Muscle layer of duodenum (tissue), 2 donors: ENCODE measurements around the gene NBPF12.
"Not testable (repeated sequence)": the region's sequence is repeated elsewhere in the genome, so short reads cannot be mapped to it uniquely, and the experiment has no call there.

Experiments used
- H3K27ac ChIP-seq: one replicate; pipeline ENCODE4 v1.7.0; 2013; ENCODE audit warnings: mild to moderate bottlenecking, low read length
- H3K27me3 ChIP-seq: one replicate; pipeline ENCODE4 v1.7.0; 2013; ENCODE audit warnings: low read depth, mild to moderate bottlenecking, control low read depth, low read length
- H3K36me3 ChIP-seq, 2 donors: one replicate each; pipeline ENCODE4 v1.7.0; 2013; ENCODE audit warnings: low read length in 2 of 2, control low read depth in 1 of 2, mild to moderate bottlenecking in 1 of 2; ENCODE audit not compliant: insufficient read depth in 2 of 2, control insufficient read depth in 1 of 2
- H3K4me1 ChIP-seq, 2 donors: one replicate each; pipeline ENCODE4 v1.7.0; 2013; ENCODE audit warnings: low read length in 2 of 2, mild to moderate bottlenecking in 2 of 2, control low read depth in 1 of 2, moderate library complexity in 1 of 2; ENCODE audit not compliant: insufficient read depth in 2 of 2, control insufficient read depth in 1 of 2
- H3K4me3 ChIP-seq, 2 donors: one replicate each; pipeline ENCODE4 v1.7.0; 2013; ENCODE audit warnings: low read length in 2 of 2, low read depth in 1 of 2, mild to moderate bottlenecking in 1 of 2
- H3K9me3 ChIP-seq, 2 donors: one replicate each; pipeline ENCODE4 v1.7.0; 2013; ENCODE audit warnings: low read length in 2 of 2, control low read depth in 1 of 2, mild to moderate bottlenecking in 1 of 2; ENCODE audit not compliant: control insufficient read depth in 1 of 2
- donor health status: healthy.

NBPF12 gene

GRCh38 chr1:146989455-146989854 lies 51.3 kb downstream of the NBPF12 start:
- H3K4me3 ChIP-seq, H3K27ac ChIP-seq, H3K4me1 ChIP-seq, H3K9me3 ChIP-seq, H3K36me3 ChIP-seq, H3K27me3 ChIP-seq: not testable (repeated sequence)

DNA sequence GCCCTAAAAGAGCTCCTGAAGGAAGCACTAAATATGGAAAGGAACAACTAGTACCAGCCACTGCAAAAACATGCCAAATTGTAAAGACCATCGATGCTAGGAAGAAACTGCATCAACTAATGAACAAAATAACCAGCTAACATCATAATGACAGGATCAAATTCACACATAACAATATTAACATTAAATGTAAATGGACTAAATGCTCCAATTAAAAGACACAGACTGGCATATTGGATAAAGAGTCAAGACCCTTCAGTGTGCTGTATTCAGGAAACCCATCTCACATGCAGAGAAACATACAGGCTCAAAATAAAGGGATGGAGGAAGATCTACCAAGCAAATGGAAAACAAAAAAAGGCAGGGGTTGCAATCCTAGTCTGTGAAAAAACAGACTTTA lies 70.4 kb downstream of the NBPF12 start:
- not testable (repeated sequence) for H3K36me3 ChIP-seq, H3K4me3 ChIP-seq, H3K27ac ChIP-seq, H3K27me3 ChIP-seq, H3K9me3 ChIP-seq, H3K4me1 ChIP-seq

DNA sequence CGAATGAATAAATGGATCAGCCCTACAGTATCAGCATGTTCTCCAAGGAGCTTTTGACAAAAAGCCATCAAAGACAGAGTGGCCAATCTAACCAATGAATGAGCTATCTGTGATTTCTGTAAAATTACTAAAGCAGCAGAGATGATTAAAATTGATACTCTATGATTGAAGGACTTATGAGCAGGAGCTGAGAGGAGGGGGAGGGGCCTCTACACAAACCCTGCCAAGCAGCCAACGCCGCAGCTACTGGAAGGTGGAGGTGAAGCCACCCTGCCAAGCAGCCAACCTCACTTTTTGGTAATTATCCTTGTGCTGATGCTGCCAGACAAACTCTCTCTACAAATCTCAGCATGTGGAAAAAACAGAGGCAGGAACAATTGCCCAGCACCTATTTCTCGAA lies 88.9 kb downstream of the NBPF12 start:
- not testable (repeated sequence) for H3K27me3 ChIP-seq, H3K27ac ChIP-seq, H3K36me3 ChIP-seq, H3K9me3 ChIP-seq, H3K4me1 ChIP-seq, H3K4me3 ChIP-seq

DNA sequence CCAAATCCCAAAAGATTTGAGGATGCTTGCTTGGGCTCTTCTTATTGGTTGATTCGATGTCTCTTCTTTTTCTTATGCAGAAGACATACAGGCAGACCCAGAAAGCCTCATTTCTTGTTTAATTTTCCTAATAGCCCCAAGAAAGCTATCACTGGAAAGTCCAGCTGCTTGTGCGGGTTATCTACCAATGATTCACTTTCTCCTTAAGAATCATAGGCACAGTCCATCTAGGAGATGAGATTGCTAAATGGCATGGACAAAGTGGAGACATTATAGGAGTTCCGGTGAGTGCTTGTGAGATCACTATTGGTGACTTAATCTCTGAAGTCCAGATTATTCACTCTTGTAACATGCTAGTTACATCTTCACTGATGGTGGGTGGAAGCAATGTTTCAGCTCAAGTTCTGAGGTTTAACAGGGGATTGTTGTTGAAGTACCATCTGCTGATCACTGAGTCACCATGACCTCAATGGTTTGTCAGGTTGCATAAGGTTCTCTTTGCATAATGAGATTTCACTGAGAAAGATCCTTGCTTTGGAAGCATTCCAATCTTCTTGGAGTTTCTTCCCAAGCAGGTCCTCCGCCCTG lies 92.0 kb downstream of the NBPF12 start:
- not testable (repeated sequence) for H3K27ac ChIP-seq, H3K4me1 ChIP-seq, H3K36me3 ChIP-seq, H3K4me3 ChIP-seq, H3K27me3 ChIP-seq, H3K9me3 ChIP-seq

GRCh38 chr1:147039916-147040315 lies 101.8 kb downstream of the NBPF12 start:
- Histone ChIP-seq H3K27me3 (no peaks in the 10 kb centered on the region), H3K9me3 (no peaks in the 10 kb centered on the region), H3K4me1 (no peaks in the 10 kb centered on the region), H3K4me3 (no peak overlapping the region), H3K27ac (no peak overlapping the region), H3K36me3 (no peaks in the 10 kb centered on the region)

DNA sequence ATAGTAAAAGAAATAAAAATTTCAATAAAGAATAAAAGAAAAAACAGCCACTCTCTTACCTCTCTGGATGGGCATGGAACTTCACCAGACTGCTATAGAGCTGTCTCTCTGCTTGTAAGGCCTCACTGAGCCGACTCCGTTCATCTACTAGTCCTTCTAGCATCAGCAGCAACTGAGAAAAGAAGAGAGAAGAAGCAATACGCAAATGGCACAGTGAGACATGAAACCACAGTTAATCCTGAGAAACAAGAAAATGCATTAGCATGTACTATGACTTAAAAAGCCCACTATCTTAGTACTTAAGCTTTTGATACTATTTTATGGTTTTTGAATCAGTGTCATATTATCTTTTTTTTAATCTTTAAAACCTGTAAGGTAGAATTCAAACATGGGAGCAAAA lies 104.8 kb downstream of the NBPF12 start:
- not testable (repeated sequence) for H3K36me3 ChIP-seq, H3K4me3 ChIP-seq, H3K27ac ChIP-seq, H3K27me3 ChIP-seq, H3K4me1 ChIP-seq, H3K9me3 ChIP-seq

GRCh38 chr1:147044511-147044910 lies 106.4 kb downstream of the NBPF12 start:
- not testable (repeated sequence) for H3K4me3 ChIP-seq, H3K9me3 ChIP-seq, H3K27me3 ChIP-seq, H3K36me3 ChIP-seq, H3K4me1 ChIP-seq, H3K27ac ChIP-seq
